Dermis microvascular lymphatic vessel endothelial cell (primary cell): Measurements from ENCODE around the gene KCNAB2. TPM values are rescaled to one million over a fixed set of nuclear protein-coding genes. Genes with fewer than 3 reads are reported as not detected.

ENCODE experiments used
- DNase-seq, 2 donors: peaks; one replicate each; pipeline versions ENCODE4 v3.0.0 to v3.0.0-alpha.2; 2010; ENCODE audit warnings: low read depth in 2 of 2
- total RNA-seq: library from RNA; depleted of rRNA; stranded (reverse); fragments of >200 nt; gene quantifications from 2 replicates; pipeline ENCODE4 v1.2.1, GENCODE V29; 2014

The KCNAB2 gene
- total RNA-seq, 1 donor from 2014 or later, result 1.4 TPM

GRCh38 chr1:6077919-6078318, 32.2 kb downstream of the KCNAB2 start:
- no peak for DNase-seq

GRCh38 chr1:6080469-6080868, 34.8 kb downstream of the KCNAB2 start:
- DNase-seq, result peak; percentile 14 to 42

GRCh38 chr1:6081901-6082300, 36.2 kb downstream of the KCNAB2 start:
- DNase-seq, result no peak

- no peak for DNase-seq
Measured at GRCh38 chr1:6082430-6082971, 36.8 kb downstream of the KCNAB2 start.

- DNase-seq, result no peak
Measured at GRCh38 chr1:6083385-6083784, 37.7 kb downstream of the KCNAB2 start.

GRCh38 chr1:6083801-6084446, 38.2 kb downstream of the KCNAB2 start:
- DNase-seq, result no peak

- no peak for DNase-seq
Measured at GRCh38 chr1:6084781-6085495, 39.2 kb downstream of the KCNAB2 start.

GRCh38 chr1:6085666-6086065, 40.0 kb downstream of the KCNAB2 start:
- DNase-seq, result no peak

- no peak for DNase-seq
Measured at GRCh38 chr1:6086358-6086757, 40.7 kb downstream of the KCNAB2 start.

GRCh38 chr1:6086762-6087376, 41.2 kb downstream of the KCNAB2 start:
- no peak for DNase-seq

- no peak for DNase-seq
Measured at GRCh38 chr1:6087377-6087772, 41.7 kb downstream of the KCNAB2 start.

GRCh38 chr1:6087958-6088357, 42.3 kb downstream of the KCNAB2 start:
- DNase-seq, result no peak

- no peak for DNase-seq
Measured at GRCh38 chr1:6088956-6089355, 43.3 kb downstream of the KCNAB2 start.

- DNase-seq, result no peak
Measured at GRCh38 chr1:6090288-6090687, 44.6 kb downstream of the KCNAB2 start.

- DNase-seq, result no peak
Measured at GRCh38 chr1:6090996-6091822, 45.5 kb downstream of the KCNAB2 start.

- DNase-seq, result no peak
Measured at GRCh38 chr1:6091823-6092109, 46.1 kb downstream of the KCNAB2 start.

- no peak for DNase-seq
Measured at GRCh38 chr1:6092211-6092610, 46.5 kb downstream of the KCNAB2 start.

- DNase-seq, result no peak
Measured at GRCh38 chr1:6093071-6093470, 47.4 kb downstream of the KCNAB2 start.

- no peak for DNase-seq
Measured at GRCh38 chr1:6093611-6094010, 47.9 kb downstream of the KCNAB2 start.

- no peak for DNase-seq
Measured at GRCh38 chr1:6094246-6094645, 48.6 kb downstream of the KCNAB2 start.

GRCh38 chr1:6094801-6095505, 49.3 kb downstream of the KCNAB2 start:
- no peak for DNase-seq
